SK-N-SH treated with all-trans-retinoic acid at 6 μM for 48 hours (cell line): ENCODE results near the gene MPP1.

Experiments
- CREB5 ChIP-seq: fragments of 250-450 bp; sonication (Bioruptor Pico); IDR thresholded peaks from 2 replicates; pipeline ENCODE4 v1.5.1; 2020; ENCODE audit warnings: low read depth, mild to moderate bottlenecking, moderate library complexity
- OSR1 ChIP-seq: fragments of 250-450 bp; sonication (Bioruptor Pico); IDR thresholded peaks from 2 replicates; pipeline ENCODE4 v1.8.0; 2022; ENCODE audit warnings: moderate library complexity, mild to moderate bottlenecking, inconsistent platforms
- POU6F1 ChIP-seq: fragments of 250-450 bp; sonication (Bioruptor Pico); IDR thresholded peaks from 2 replicates; pipeline ENCODE4 v1.8.0; 2021; ENCODE audit warnings: low read depth, mild to moderate bottlenecking, moderate library complexity, borderline replicate concordance
- ZC3H10 ChIP-seq: fragments of 250-450 bp; sonication (Bioruptor Pico); IDR thresholded peaks from 2 replicates; pipeline ENCODE4 v1.5.1; 2021; ENCODE audit warnings: mild to moderate bottlenecking, moderate library complexity
- ZFP30 ChIP-seq: fragments of 450-650 bp; formaldehyde crosslinking; IDR thresholded peaks from 2 replicates; pipeline ENCODE4 v1.5.0; 2022; ENCODE audit warnings: mild to moderate bottlenecking, moderate library complexity
- ZNF565 ChIP-seq: fragments of 450-650 bp; formaldehyde crosslinking; conservative IDR thresholded peaks from 2 replicates; pipeline ENCODE4 v1.5.0; 2020; ENCODE audit warnings: low read depth, mild to moderate bottlenecking, moderate library complexity
- ZNF70 ChIP-seq: fragments of 450-650 bp; formaldehyde crosslinking; IDR thresholded peaks from 2 replicates; pipeline ENCODE4 v1.5.0; 2020; ENCODE audit warnings: mild to moderate bottlenecking, moderate library complexity

GRCh38 chrX:154779261-154779660 lies 26.0 kb downstream of the MPP1 start:
- TF ChIP-seq ZNF70 (CRISPR knock-in tag) (no peak), OSR1 (CRISPR knock-in tag) (no peak), ZNF565 (CRISPR knock-in tag) (no peak), POU6F1 (CRISPR knock-in tag) (no peak), ZFP30 (CRISPR knock-in tag) (no peak), CREB5 (CRISPR knock-in tag) (no peak), ZC3H10 (CRISPR knock-in tag) (no peak)
